ENCODE data around the gene TMEM187. TPM values are rescaled to one million over a fixed set of nuclear protein-coding genes. Genes with fewer than 3 reads are reported as not detected.
A peak's percentile ranks its signal among the peaks of the same experiment; 100 is the strongest.

The TMEM187 gene
- total RNA-seq, 2 experiments from 2014 or later, result 4.4 to 5.4 TPM

DNA sequence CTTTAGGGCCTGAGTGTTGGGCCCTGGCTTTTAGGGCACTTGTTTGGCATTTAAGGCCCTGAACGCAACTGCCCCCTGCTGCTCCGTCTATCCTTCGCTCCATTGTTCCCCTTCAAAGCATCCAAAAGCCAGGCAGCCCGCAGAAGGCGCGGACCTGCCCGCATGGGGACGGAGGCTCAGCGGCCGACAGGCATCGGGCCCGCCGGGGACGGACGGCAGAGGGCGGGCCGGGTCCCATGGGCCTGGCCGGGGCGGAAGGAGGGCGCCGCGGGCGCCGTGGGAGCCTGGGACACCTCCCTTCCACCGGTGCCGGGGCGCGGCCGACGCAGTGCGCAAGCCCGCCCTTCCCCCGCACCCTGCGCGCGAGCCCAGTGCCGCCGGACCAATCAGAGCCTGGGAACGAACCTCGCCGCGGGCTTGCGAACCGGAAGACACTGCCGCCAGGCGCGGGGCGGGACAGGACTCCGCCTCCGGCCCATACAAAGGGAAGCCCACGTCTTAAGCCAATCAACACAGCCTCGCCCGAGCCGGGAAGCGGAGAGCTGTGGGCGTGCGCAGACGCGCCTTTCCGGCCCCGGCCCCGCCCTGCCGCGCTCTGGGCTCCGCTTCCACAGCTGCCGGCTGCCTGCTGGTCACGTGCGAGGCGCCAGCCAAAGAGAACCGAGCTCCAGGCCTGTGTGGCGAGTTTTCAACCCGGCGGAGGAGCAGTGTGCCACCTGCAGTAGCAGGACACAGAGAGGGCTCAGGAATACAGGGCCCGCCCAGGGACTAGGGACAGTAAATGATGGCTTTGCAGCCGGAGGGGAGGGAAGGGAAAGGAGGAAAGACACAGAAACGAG, 44.4 kb upstream of the TMEM187 start:
- Mint-ChIP-seq H3K36me3 (ENCODE audit: low read depth) (peaks cover 20% of the 10 kb centered on the region), H3K4me3 (peak overlapping the region; percentile 91), H3K27ac (peak overlapping the region; percentile 97), H3K4me1 (peaks cover 29% of the 10 kb centered on the region), H3K9me3 (ENCODE audit: low read depth) (no peaks in the 10 kb centered on the region), H3K27me3 (no peaks in the 10 kb centered on the region)
- DNase-seq (peak; percentile 95), ATAC-seq (peak; percentile 76)
- intact Hi-C loops (cut with DNase I, micrococcal nuclease), result loop anchor here (1.0 to 10.0 kb wide), 13 partner anchors 19 to 835 kb away; partner anchors contain the start of genes IDH3G (in 2 of the 2), SSR4 (in 2 of the 2), ABCD1 (in 1 of the 2) and BCAP31 (in 1 of the 2)
- ChIA-PET POLR2A (interaction anchor here (0.6 to 1.0 kb wide), 2 partner anchors 27 to 39 kb away, joined by 3 read pairs; no protein-coding TSS in a partner anchor), CTCF (interaction anchor here (0.5 to 1.6 kb wide), 9 partner anchors 12 to 587 kb away, joined by 3 to 12 read pairs (median 3); partner anchors contain the start of genes PLXNB3, RENBP and SSR4)

DNA sequence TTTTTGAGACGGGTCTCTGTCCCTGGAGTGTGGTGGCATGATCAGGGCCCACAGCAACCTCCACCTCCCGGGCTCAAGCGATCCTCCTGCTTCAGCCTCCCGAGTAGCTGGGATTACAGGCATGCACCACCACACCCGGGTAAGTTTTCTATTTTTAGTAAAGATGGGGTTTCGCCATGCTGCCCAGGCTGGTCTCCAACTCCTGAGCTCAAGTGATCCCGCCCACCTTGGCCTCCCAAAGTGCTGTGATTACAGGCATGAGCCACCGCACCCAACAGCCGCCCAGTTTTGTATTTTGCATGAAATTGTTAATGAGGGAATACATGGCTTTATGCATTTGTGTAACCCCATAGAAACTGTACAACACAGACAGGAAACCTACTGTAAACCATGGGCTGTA, 43.7 kb upstream of the TMEM187 start:
- Mint-ChIP-seq H3K4me1 (peaks cover 25% of the 10 kb centered on the region), H3K36me3 (ENCODE audit: low read depth) (peaks cover 16% of the 10 kb centered on the region), H3K27ac (peak overlapping the region; percentile 81), H3K4me3 (peak overlapping the region; percentile 80), H3K9me3 (ENCODE audit: low read depth) (no peaks in the 10 kb centered on the region), H3K27me3 (no peaks in the 10 kb centered on the region)
- ATAC-seq (no peak), DNase-seq (no peak)
- CTCF ChIA-PET, result interaction anchor here (0.5 to 1.6 kb wide), 7 partner anchors 11 to 588 kb away, joined by 3 to 12 read pairs (median 3); partner anchors contain the start of genes PLXNB3, RENBP and SSR4
- intact Hi-C loops (cut with DNase I, micrococcal nuclease), result loop anchor here (1.0 to 10.0 kb wide), 13 partner anchors 18 to 834 kb away; partner anchors contain the start of genes IDH3G (in 2 of the 2), SSR4 (in 2 of the 2), ABCD1 (in 1 of the 2) and BCAP31 (in 1 of the 2)
- POLR2A ChIA-PET, result interaction anchor here (1.0 kb wide), 1 partner anchor 38 kb away, joined by 3 read pairs; no protein-coding TSS in a partner anchor

DNA sequence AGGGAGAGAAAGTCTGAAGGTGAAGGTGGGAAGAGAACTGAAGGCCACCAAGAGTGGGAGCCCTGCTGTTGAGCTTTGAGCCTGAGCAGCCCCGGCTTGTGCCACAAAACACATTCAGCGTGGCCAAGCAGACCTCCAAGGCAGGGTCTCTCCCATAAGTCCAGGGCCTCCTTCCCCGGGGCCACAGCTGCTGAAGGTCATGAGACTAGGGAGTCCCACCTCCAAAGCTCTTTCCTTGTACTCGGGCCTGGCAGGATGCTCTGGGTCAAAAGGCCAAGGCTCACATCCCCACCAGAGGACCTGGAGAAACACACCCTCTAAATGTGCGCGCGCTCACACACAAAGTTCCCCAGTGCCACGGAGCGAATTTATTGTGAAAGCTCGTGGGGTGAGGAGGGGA, 43.0 kb upstream of the TMEM187 start:
- ChIA-PET POLR2A (interaction anchor here (0.9 kb wide), 1 partner anchor 37 kb away, joined by 3 read pairs; no protein-coding TSS in a partner anchor), CTCF (interaction anchor here (0.9 to 1.5 kb wide), 2 partner anchors 9 to 165 kb away, joined by 5 to 8 read pairs; partner anchors contain the start of gene PLXNB3)
- intact Hi-C loops (cut with DNase I, micrococcal nuclease), result loop anchor here (2.0 to 10.0 kb wide), 5 partner anchors 88 to 833 kb away; partner anchors contain the start of genes DKC1 (in 1 of the 2), EMD (in 1 of the 2), FLNA (in 1 of the 2) and IDH3G (in 1 of the 2)
- Mint-ChIP-seq H3K27me3 (no peaks in the 10 kb centered on the region), H3K27ac (peak overlapping the region; percentile 81), H3K4me3 (peak overlapping the region; percentile 80), H3K4me1 (peaks cover 21% of the 10 kb centered on the region), H3K36me3 (ENCODE audit: low read depth) (peaks cover 11% of the 10 kb centered on the region), H3K9me3 (ENCODE audit: low read depth) (no peaks in the 10 kb centered on the region)
- no peak for DNase-seq
- no peak for ATAC-seq

DNA sequence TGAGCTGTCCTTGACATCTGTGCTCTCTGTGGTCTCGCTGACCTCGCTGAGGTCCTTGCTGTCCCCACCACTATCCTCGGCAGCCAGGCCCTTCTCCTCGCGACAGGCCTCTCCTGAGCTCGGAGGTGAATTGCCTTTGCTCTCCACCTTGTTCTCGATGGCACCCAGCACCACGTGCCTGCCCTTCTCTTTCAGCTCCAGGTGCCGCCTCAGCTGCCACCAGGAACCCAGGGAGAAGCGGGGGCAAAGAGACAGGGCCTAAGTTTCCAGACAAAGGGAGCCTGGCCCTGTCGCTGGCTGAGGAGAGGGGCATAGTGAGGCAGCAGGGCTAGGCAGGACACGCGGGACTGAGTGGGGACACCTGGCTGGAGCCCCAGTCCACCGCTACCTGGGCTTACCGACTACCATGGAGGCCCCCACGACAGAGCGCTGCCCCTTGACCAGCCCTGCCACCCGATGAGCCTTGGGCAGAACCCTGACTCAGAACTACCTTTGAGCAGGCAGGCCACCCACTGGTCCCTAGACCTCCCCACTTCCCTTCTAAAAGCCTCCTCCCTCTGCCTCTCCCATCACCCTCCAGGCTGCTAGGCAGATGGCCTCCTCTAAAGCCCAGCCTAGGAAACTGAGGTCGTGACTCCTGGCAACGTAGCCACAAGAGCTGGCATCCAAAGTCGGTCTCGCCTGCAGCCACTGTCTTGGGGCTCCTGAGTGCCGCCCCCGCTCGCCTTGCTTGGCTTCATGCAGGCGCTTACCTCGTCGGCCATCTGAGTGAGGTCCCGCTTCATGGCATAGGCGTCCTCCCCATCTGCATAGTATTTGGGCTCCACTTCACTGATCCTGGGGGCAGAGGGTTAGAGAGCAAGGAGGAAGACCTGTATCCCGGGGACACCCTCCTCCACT, 42.3 kb upstream of the TMEM187 start:
- intact Hi-C loops (cut with DNase I, micrococcal nuclease), result no loop called here

DNA sequence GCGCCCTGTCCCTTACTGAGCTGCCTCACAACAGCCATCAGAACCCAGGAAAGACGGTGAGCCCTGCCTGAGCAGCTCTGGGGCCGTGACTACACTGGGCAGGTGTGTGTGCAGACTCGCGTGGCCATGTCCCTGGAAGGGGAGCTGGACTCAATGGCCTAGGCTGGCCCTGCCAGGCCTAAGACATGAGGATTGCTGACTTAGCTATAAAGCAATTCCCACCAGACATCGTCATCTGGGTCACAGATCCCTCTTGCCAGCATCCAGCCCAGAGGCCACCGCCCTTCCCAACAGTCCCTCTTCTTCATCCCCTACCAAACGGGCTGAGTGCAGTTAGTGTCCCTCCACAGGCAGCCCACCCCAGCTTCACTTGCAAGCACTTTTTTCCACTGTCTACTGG, 41.4 kb upstream of the TMEM187 start:
- Mint-ChIP-seq H3K4me1 (peaks cover 21% of the 10 kb centered on the region), H3K27ac (peak overlapping the region; percentile 65), H3K36me3 (ENCODE audit: low read depth) (peaks cover 7% of the 10 kb centered on the region), H3K4me3 (no peak overlapping the region), H3K27me3 (no peaks in the 10 kb centered on the region), H3K9me3 (ENCODE audit: low read depth) (no peaks in the 10 kb centered on the region)
- ChIA-PET POLR2A (interaction anchor here (0.8 kb wide), 1 partner anchor 15 kb away, joined by 3 read pairs; no protein-coding TSS in a partner anchor), CTCF (no interaction called here)
- ATAC-seq (no peak), DNase-seq (no peak)
- intact Hi-C loops (cut with DNase I, micrococcal nuclease), result no loop called here

More for the DNA sequence above, 42.3 kb upstream of the TMEM187 start:
- Mint-ChIP-seq H3K27ac (peak overlapping the region; percentile 19), H3K4me3 (no peak overlapping the region), H3K9me3 (ENCODE audit: low read depth) (no peaks in the 10 kb centered on the region), H3K27me3 (no peaks in the 10 kb centered on the region), H3K4me1 (peaks cover 21% of the 10 kb centered on the region), H3K36me3 (ENCODE audit: low read depth) (peaks cover 9% of the 10 kb centered on the region)
- no peak for ATAC-seq
- ChIA-PET POLR2A (interaction anchor here (0.9 kb wide), 1 partner anchor 37 kb away, joined by 3 read pairs; no protein-coding TSS in a partner anchor), CTCF (interaction anchor here (0.9 kb wide), 1 partner anchor 8 kb away, joined by 8 read pairs; no protein-coding TSS in a partner anchor)
- DNase-seq, result no peak

DNA sequence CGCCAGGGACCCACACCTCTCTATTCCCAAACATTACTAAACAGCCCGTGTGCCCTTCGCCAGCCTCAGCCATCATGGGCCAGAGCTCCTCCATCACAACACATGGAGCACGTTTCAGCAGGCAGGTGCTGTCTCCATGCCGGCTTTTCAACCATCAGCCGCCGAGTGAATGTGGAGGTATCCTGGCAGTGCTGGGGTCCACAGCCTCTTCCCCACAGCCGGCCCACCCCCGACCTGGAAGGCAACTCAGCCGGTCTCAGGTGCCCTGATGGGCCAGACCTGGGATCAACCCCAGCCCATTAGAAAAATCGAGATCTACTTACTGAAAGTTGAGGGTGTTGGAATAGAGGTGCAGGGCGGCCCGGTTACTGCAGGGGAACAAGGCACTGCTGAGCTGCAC, 40.8 kb upstream of the TMEM187 start:
- Mint-ChIP-seq H3K36me3 (ENCODE audit: low read depth) (peaks cover 7% of the 10 kb centered on the region), H3K27ac (peak overlapping the region; percentile 65), H3K9me3 (ENCODE audit: low read depth) (no peaks in the 10 kb centered on the region), H3K27me3 (no peaks in the 10 kb centered on the region), H3K4me3 (no peak overlapping the region), H3K4me1 (peaks cover 21% of the 10 kb centered on the region)
- DNase-seq, result no peak
- ChIA-PET POLR2A (interaction anchor here (0.8 kb wide), 1 partner anchor 14 kb away, joined by 3 read pairs; no protein-coding TSS in a partner anchor), CTCF (interaction anchor here (1.5 kb wide), 1 partner anchor 8 kb away, joined by 5 read pairs; no protein-coding TSS in a partner anchor)
- ATAC-seq, result no peak
- intact Hi-C loops (cut with DNase I, micrococcal nuclease), result no loop called here

DNA sequence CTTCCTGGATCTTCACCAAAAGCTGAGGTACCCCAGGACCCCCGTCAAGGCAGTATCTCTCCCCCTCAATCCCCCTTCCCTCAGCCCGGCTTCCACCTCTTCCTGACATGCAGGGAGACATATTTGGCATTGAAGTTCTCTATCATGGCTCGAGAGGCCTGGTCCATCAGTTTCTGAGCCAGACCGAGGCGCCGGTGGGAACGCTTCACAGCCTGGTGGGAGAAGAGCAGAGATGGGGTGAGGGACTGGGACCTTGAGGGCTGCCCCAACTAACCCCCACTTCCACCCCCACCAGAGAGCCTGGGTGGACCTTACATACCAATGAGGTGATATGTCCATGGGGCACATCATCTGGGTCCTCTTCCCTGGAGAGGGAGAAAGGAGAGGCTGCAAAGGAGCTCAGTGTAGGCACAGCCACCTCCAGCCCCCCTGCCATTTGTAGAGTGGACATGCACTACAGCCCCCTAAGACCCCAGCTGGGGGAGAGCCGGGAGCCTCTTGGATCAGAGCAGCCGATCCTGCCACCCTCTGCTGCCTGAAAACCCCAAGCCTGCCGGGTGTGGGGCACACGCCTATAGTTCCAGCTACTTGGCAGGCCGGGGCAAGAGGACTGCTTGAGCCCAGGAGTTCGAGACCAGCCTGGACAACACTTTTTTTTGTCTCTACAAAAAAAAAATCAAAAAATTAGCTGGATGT, 40.2 kb upstream of the TMEM187 start:
- peaks cover 7% of the 10 kb centered on the region for H3K36me3 Mint-ChIP-seq (ENCODE audit: low read depth)
- intact Hi-C loops (cut with DNase I, micrococcal nuclease), result no loop called here
- ChIA-PET CTCF (interaction anchor here (1.5 kb wide), 1 partner anchor 8 kb away, joined by 5 read pairs; no protein-coding TSS in a partner anchor), POLR2A (no interaction called here)
- H3K27ac Mint-ChIP-seq, result no peak overlapping the region
- ATAC-seq, result no peak
- no peaks in the 10 kb centered on the region for H3K27me3 Mint-ChIP-seq
- H3K4me3 Mint-ChIP-seq, result no peak overlapping the region
- H3K9me3 Mint-ChIP-seq (ENCODE audit: low read depth), result no peaks in the 10 kb centered on the region
- no peak for DNase-seq
- H3K4me1 Mint-ChIP-seq, result peaks cover 21% of the 10 kb centered on the region

DNA sequence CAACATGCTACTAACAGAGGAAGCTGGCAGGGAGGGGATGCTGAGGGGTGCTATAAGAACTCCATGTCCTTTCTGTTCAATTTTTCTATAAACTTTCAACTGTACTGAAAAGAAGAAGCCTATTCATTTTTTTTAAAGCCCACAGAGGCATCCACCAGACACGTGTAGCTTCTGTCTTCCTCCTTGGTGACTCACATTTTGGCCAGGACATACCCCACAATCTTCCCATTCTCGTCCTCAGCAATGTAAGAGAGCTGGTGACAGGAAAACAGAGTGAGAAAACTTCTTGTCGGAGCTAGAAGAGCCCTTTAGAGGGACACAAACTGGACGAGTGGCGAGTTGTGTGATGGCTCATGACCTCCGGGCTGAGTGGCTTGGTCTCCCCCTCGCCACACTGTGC, 38.8 kb upstream of the TMEM187 start:
- H3K27ac Mint-ChIP-seq, result peak overlapping the region; percentile 51
- H3K27me3 Mint-ChIP-seq, result no peaks in the 10 kb centered on the region
- intact Hi-C loops (cut with DNase I, micrococcal nuclease), result no loop called here
- peaks cover 5% of the 10 kb centered on the region for H3K36me3 Mint-ChIP-seq (ENCODE audit: low read depth)
- ChIA-PET POLR2A (interaction anchor here (0.6 kb wide), 1 partner anchor 140 kb away, joined by 3 read pairs; no protein-coding TSS in a partner anchor), CTCF (interaction anchor here (1.0 to 2.5 kb wide), 3 partner anchors 14 to 35 kb away, joined by 3 to 8 read pairs (median 3); no protein-coding TSS in a partner anchor)
- H3K4me3 Mint-ChIP-seq, result peak overlapping the region; percentile 81
- H3K4me1 Mint-ChIP-seq, result peaks cover 25% of the 10 kb centered on the region
- no peak for ATAC-seq
- H3K9me3 Mint-ChIP-seq (ENCODE audit: low read depth), result no peaks in the 10 kb centered on the region
- DNase-seq, result no peak

DNA sequence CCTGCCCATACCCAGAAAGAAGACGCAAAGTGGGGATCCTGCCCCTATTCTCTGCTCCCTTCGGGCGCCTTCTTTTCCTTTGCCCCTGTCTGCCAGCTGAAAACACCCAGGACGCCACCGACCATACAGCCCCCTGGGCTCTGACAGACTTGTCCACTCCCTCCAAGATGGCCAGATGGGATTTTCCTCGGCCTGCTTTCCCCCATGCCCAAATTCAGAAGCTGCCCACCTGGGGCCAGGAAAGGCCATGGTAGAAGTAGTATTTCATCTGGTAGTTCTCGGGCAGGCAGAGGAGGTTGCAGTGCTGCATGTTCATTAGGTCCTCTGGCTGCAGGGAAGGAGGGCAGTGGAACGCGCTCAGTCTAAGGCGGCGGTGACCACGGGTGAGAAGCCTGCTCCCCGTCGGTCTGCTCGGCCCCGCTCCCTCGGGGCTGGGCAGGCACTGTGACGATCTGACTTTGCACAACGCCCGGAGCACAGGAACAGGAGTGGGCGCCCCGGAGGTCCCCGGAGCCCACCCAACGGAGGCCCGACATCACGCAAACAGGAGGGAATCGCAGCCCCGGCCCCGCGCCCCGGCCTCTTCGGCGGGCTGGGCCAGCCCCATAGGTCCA, 38.3 kb upstream of the TMEM187 start:
- ATAC-seq (no peak), DNase-seq (no peak)
- H3K4me1 Mint-ChIP-seq, result peaks cover 21% of the 10 kb centered on the region
- no peaks in the 10 kb centered on the region for H3K27me3 Mint-ChIP-seq
- peak overlapping the region; percentile 81 for H3K4me3 Mint-ChIP-seq
- intact Hi-C loops (cut with DNase I, micrococcal nuclease), result no loop called here
- ChIA-PET CTCF (interaction anchor here (0.9 to 2.5 kb wide), 5 partner anchors 9 to 55 kb away, joined by 3 to 8 read pairs (median 5); partner anchors contain the start of gene ARHGAP4), POLR2A (interaction anchor here (0.6 to 1.2 kb wide), 2 partner anchors 8 to 141 kb away, joined by 3 to 5 read pairs; no protein-coding TSS in a partner anchor)
- peak overlapping the region; percentile 51 for H3K27ac Mint-ChIP-seq
- H3K9me3 Mint-ChIP-seq (ENCODE audit: low read depth), result no peaks in the 10 kb centered on the region
- peaks cover 5% of the 10 kb centered on the region for H3K36me3 Mint-ChIP-seq (ENCODE audit: low read depth)
